ENCODE data around the gene RGS7. TPM values are rescaled to one million over a fixed set of nuclear protein-coding genes. Genes with fewer than 3 reads are reported as not detected.

RGS7 gene
- total RNA-seq, 1 donor from 2014 or later: 2.5 TPM

DNA sequence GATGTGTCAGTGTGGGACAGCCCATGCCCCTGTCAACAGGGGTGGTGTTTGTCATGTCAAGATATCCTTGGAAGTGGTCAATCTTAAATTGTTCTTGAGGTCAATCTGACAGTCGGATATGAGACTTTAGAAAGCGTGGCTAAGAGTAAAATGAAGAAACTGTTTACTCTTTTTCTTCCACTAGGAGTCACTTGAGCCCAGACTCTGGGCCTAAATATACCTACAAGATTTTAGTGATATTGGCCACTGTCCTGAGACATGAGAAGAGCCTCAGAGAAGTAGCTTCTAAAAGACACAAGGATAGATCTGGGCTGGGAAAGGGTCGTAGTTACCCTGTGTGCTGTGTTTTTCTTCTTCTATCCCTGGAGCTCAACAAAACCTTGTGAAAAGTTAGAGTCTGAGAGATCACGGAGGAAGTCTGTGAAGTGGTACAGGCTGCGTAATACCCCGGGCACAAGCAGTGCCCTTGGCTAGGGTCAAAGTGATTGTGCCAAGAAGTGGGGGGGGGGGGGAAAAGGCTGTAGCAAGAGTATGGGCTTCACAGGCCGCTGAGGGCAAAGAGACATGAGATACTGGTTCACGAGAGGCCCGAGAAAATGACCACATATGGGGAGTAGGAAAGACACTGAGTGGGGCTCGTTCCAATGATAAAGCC is 389.8 kb downstream of the RGS7 start:
- TF ChIP-seq, protein P1, sequence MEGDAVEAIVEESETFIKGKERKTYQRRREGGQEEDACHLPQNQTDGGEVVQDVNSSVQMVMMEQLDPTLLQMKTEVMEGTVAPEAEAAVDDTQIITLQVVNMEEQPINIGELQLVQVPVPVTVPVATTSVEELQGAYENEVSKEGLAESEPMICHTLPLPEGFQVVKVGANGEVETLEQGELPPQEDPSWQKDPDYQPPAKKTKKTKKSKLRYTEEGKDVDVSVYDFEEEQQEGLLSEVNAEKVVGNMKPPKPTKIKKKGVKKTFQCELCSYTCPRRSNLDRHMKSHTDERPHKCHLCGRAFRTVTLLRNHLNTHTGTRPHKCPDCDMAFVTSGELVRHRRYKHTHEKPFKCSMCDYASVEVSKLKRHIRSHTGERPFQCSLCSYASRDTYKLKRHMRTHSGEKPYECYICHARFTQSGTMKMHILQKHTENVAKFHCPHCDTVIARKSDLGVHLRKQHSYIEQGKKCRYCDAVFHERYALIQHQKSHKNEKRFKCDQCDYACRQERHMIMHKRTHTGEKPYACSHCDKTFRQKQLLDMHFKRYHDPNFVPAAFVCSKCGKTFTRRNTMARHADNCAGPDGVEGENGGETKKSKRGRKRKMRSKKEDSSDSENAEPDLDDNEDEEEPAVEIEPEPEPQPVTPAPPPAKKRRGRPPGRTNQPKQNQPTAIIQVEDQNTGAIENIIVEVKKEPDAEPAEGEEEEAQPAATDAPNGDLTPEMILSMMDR (conservative IDR thresholded peaks at IDR 0.05): peak; percentile 60
- no peaks in the 10 kb centered on the region for H3K36me3 Mint-ChIP-seq
- H3K4me3 Mint-ChIP-seq: no peak overlapping the region
- H3K27me3 Mint-ChIP-seq: peaks cover 3% of the 10 kb centered on the region
- DNase-seq (ENCODE audit: extremely low spot score, unreplicated experiment): no peak
- H3K4me1 Mint-ChIP-seq (ENCODE audit: unreplicated experiment): no peaks in the 10 kb centered on the region
- H3K27ac Mint-ChIP-seq: no peak overlapping the region
- no peaks in the 10 kb centered on the region for H3K9me3 Mint-ChIP-seq

DNA sequence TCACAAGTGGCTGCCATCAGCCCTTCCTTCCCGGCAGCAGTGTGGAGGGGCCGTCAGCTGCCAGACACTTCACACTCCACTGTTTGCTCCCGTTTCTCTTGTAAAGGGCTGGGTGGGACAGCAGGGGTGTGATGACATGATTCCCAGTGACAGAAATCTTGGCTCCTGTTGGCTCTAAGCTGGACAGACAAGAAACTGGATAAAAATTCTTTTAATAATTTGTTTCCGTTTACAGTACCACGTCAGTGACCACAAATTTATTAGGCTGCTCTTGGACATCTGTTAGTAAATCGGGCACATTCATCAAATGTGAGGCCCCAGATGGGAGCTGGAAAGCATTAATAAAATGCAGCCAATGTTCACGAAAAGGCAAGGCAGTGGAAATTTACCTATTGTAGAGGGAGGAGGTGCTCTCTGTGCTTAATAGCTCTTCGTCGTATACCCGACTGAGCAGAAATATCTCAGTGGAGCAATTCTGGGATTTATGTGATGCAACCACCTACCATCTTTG is 391.4 kb downstream of the RGS7 start:
- Mint-ChIP-seq H3K27ac (no peak overlapping the region), H3K27me3 (peaks cover 3% of the 10 kb centered on the region)
- TF ChIP-seq, protein P1 (conservative IDR thresholded peaks at IDR 0.05): no peak

DNA sequence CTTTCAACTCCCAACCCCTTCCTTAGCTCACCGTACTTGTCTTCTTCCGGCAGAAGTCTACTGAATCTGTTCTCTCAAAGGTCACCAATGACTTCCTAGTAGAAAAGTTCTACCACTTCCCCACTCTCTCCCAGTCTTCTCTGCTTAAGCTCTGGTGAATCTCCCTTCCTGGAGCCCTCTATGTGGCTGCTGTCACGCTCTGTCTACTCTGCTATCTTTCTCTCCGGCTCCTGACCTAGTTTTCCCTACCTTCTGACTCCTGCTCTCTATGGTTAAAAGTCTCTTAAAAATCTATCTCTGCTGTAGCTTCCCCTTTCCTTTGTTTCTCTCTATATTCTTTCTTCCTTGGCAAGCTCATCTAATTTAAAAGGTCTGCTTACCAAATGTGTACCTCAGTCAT is 394.9 kb downstream of the RGS7 start:
- TF ChIP-seq, protein P1 (conservative IDR thresholded peaks at IDR 0.05): no peak
- no peaks in the 10 kb centered on the region for H3K9me3 Mint-ChIP-seq
- H3K27ac Mint-ChIP-seq: no peak overlapping the region
- H3K27me3 Mint-ChIP-seq: peaks cover under 1% of the 10 kb centered on the region
- no peak overlapping the region for H3K4me3 Mint-ChIP-seq
- no peaks in the 10 kb centered on the region for H3K4me1 Mint-ChIP-seq (ENCODE audit: unreplicated experiment)
- H3K36me3 Mint-ChIP-seq: no peaks in the 10 kb centered on the region
- DNase-seq (ENCODE audit: extremely low spot score, unreplicated experiment): no peak

More for the DNA sequence above, 391.4 kb downstream of the RGS7 start:
- H3K36me3 Mint-ChIP-seq: no peaks in the 10 kb centered on the region
- H3K4me3 Mint-ChIP-seq: no peak overlapping the region
- DNase-seq (ENCODE audit: extremely low spot score, unreplicated experiment): no peak
- H3K9me3 Mint-ChIP-seq: no peaks in the 10 kb centered on the region
- no peaks in the 10 kb centered on the region for H3K4me1 Mint-ChIP-seq (ENCODE audit: unreplicated experiment)

DNA sequence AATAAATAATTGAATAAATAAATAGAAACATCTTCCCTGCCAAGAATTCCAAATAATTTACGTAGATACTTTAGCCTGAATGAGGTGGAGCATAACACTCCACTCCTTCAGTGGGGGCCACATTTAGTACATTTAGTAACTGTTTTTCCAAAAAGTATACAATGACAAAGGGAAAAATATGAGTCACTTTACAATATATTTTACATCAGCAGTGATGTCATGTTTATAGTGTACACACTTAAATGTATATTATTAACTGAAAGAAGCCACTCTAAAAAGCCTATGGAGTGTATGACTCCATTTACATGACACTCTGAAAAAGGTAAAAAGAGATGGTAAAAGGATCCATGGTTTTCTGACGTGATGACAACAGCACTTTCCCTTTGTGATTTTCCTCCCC is 400.6 kb downstream of the RGS7 start:
- TF ChIP-seq, protein P1 (conservative IDR thresholded peaks at IDR 0.05): no peak
- Mint-ChIP-seq H3K9me3 (no peaks in the 10 kb centered on the region), H3K4me3 (no peak overlapping the region), H3K27me3 (no peaks in the 10 kb centered on the region), H3K4me1 (ENCODE audit: unreplicated experiment) (no peaks in the 10 kb centered on the region), H3K36me3 (no peaks in the 10 kb centered on the region), H3K27ac (no peak overlapping the region)
- DNase-seq (ENCODE audit: extremely low spot score, unreplicated experiment): no peak

DNA sequence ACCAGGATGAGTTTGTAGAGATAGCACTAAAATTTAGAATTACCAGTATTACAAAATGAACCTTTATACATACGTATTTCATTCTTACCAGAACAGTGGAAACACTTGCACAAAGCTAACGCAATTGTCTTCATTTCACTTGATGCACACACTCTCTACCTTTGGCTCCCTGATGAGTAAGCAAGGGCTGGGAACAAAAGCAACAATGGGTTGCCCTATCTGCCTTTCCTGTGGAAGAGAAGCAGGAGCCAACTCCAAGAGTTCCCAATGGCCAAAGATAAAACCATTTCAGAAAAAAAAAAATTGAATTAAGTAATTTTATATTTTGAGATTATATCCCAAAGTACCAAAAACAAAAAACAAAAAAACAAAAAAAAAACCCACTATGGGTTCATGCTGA is 401.0 kb downstream of the RGS7 start:
- Mint-ChIP-seq H3K4me1 (ENCODE audit: unreplicated experiment) (no peaks in the 10 kb centered on the region), H3K27ac (no peak overlapping the region), H3K9me3 (no peaks in the 10 kb centered on the region), H3K4me3 (no peak overlapping the region), H3K36me3 (no peaks in the 10 kb centered on the region), H3K27me3 (no peaks in the 10 kb centered on the region)
- DNase-seq (ENCODE audit: extremely low spot score, unreplicated experiment): no peak
- TF ChIP-seq, protein P1 (conservative IDR thresholded peaks at IDR 0.05): no peak
